Measurements from ENCODE around the gene AJM1. TPM values are rescaled to one million over a fixed set of nuclear protein-coding genes. Genes with fewer than 3 reads are reported as not detected.

Gene AJM1
- total RNA-seq, 1 experiment from 2014 or later = 7.2 TPM

- intact Hi-C loops (cut with micrococcal nuclease; ENCODE audit: unreplicated experiment) = no loop called here
- in situ Hi-C loops (cut with HindIII; ENCODE audit: low pct_unique_long_range_greater_than_20kb, low sequenced_read_pairs) = no loop called here
- ChIA-PET POLR2A (no interaction called here), CTCF (interaction anchor here (0.6 to 0.7 kb wide), 2 partner anchors 63 to 129 kb away, joined by 3 to 7 read pairs; no protein-coding TSS in a partner anchor)
- BruUV-seq (replicated peaks) = no TSS peak
- Histone ChIP-seq H3K9me3 (ENCODE audit: control insufficient read depth, insufficient read depth, low read depth, low read length) (no peaks in the 10 kb centered on the region), H3K27ac (ENCODE audit: low read length) (no peak overlapping the region), H3K4me3 (ENCODE audit: low read depth in 2 of 2, low read length in 2 of 2) (no peak overlapping the region), H3K4me1 (ENCODE audit: control insufficient read depth, insufficient read depth, low read length) (peaks cover 27% of the 10 kb centered on the region), H3K27me3 (ENCODE audit: control insufficient read depth, insufficient read depth, low read length) (no peaks in the 10 kb centered on the region), H3K36me3 (ENCODE audit: control insufficient read depth, insufficient read depth, low read length) (no peaks in the 10 kb centered on the region)
- no peak for DNase-seq (ENCODE audit: low read depth, low spot score)
- TF ChIP-seq SIN3A (IDR thresholded peaks at IDR 0.05; ENCODE audit: borderline replicate concordance, insufficient read depth, low read depth, low read length) (no peak), POLR2AphosphoS5 (IDR thresholded peaks at IDR 0.05; ENCODE audit: low read depth, low read length) (no peak; the same call in 1 of the 2 replicates)
- ATAC-seq = no peak
Measured at GRCh38 chr9:136852664-136853595, 10.7 kb downstream of the AJM1 start.

- no peaks in the 10 kb centered on the region for H3K27me3 ChIP-seq (ENCODE audit: control insufficient read depth, insufficient read depth, low read length)
- CTCF ChIA-PET = interaction anchor here (0.6 kb wide), 1 partner anchor 62 kb away, joined by 7 read pairs; no protein-coding TSS in a partner anchor
- peaks cover 32% of the 10 kb centered on the region for H3K4me1 ChIP-seq (ENCODE audit: control insufficient read depth, insufficient read depth, low read length)
- ATAC-seq (no peak), DNase-seq (ENCODE audit: low read depth, low spot score) (no peak)
- H3K36me3 ChIP-seq (ENCODE audit: control insufficient read depth, insufficient read depth, low read length) = no peaks in the 10 kb centered on the region
- in situ Hi-C loops (cut with HindIII; ENCODE audit: low pct_unique_long_range_greater_than_20kb, low sequenced_read_pairs) (no loop called here), intact Hi-C loops (cut with micrococcal nuclease; ENCODE audit: unreplicated experiment) (no loop called here)
- BruUV-seq (replicated peaks) = no TSS peak
- H3K27ac ChIP-seq (ENCODE audit: low read length) = no peak overlapping the region
- POLR2A ChIA-PET = no interaction called here
- H3K9me3 ChIP-seq (ENCODE audit: control insufficient read depth, insufficient read depth, low read depth, low read length) = no peaks in the 10 kb centered on the region
- TF ChIP-seq, protein P1, sequence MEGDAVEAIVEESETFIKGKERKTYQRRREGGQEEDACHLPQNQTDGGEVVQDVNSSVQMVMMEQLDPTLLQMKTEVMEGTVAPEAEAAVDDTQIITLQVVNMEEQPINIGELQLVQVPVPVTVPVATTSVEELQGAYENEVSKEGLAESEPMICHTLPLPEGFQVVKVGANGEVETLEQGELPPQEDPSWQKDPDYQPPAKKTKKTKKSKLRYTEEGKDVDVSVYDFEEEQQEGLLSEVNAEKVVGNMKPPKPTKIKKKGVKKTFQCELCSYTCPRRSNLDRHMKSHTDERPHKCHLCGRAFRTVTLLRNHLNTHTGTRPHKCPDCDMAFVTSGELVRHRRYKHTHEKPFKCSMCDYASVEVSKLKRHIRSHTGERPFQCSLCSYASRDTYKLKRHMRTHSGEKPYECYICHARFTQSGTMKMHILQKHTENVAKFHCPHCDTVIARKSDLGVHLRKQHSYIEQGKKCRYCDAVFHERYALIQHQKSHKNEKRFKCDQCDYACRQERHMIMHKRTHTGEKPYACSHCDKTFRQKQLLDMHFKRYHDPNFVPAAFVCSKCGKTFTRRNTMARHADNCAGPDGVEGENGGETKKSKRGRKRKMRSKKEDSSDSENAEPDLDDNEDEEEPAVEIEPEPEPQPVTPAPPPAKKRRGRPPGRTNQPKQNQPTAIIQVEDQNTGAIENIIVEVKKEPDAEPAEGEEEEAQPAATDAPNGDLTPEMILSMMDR (IDR thresholded peaks at IDR 0.05) = no peak; the same call in 1 of the 2 replicates
- TF ChIP-seq TCF7L2 (IDR thresholded peaks at IDR 0.05; ENCODE audit: low read depth, low read length) (no peak), SIN3A (IDR thresholded peaks at IDR 0.05; ENCODE audit: borderline replicate concordance, insufficient read depth, low read depth, low read length) (no peak), POLR2AphosphoS5 (IDR thresholded peaks at IDR 0.05; ENCODE audit: low read depth, low read length) (no peak)
- TF ChIP-seq, protein P2, sequence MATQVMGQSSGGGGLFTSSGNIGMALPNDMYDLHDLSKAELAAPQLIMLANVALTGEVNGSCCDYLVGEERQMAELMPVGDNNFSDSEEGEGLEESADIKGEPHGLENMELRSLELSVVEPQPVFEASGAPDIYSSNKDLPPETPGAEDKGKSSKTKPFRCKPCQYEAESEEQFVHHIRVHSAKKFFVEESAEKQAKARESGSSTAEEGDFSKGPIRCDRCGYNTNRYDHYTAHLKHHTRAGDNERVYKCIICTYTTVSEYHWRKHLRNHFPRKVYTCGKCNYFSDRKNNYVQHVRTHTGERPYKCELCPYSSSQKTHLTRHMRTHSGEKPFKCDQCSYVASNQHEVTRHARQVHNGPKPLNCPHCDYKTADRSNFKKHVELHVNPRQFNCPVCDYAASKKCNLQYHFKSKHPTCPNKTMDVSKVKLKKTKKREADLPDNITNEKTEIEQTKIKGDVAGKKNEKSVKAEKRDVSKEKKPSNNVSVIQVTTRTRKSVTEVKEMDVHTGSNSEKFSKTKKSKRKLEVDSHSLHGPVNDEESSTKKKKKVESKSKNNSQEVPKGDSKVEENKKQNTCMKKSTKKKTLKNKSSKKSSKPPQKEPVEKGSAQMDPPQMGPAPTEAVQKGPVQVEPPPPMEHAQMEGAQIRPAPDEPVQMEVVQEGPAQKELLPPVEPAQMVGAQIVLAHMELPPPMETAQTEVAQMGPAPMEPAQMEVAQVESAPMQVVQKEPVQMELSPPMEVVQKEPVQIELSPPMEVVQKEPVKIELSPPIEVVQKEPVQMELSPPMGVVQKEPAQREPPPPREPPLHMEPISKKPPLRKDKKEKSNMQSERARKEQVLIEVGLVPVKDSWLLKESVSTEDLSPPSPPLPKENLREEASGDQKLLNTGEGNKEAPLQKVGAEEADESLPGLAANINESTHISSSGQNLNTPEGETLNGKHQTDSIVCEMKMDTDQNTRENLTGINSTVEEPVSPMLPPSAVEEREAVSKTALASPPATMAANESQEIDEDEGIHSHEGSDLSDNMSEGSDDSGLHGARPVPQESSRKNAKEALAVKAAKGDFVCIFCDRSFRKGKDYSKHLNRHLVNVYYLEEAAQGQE (IDR thresholded peaks at IDR 0.05; ENCODE audit: insufficient read depth in 1 of 2, low read depth in 2 of 2, low read length in 1 of 2) = no peak
- H3K4me3 ChIP-seq (ENCODE audit: low read depth in 2 of 2, low read length in 2 of 2) = no peak overlapping the region
Measured at GRCh38 chr9:136853596-136854112, 11.4 kb downstream of the AJM1 start.

Data from Panc1 (cell line).